D341Med (cell line): ENCODE results near the gene KIAA1210.
"Not testable (repeated sequence)": the region's sequence is repeated elsewhere in the genome, so short reads cannot be mapped to it uniquely, and the experiment has no call there.

Experiments used
- DNase-seq: peaks from one replicate; pipeline ENCODE4 v3.0.0; 2012; ENCODE audit warnings: low spot score

Gene KIAA1210

DNA sequence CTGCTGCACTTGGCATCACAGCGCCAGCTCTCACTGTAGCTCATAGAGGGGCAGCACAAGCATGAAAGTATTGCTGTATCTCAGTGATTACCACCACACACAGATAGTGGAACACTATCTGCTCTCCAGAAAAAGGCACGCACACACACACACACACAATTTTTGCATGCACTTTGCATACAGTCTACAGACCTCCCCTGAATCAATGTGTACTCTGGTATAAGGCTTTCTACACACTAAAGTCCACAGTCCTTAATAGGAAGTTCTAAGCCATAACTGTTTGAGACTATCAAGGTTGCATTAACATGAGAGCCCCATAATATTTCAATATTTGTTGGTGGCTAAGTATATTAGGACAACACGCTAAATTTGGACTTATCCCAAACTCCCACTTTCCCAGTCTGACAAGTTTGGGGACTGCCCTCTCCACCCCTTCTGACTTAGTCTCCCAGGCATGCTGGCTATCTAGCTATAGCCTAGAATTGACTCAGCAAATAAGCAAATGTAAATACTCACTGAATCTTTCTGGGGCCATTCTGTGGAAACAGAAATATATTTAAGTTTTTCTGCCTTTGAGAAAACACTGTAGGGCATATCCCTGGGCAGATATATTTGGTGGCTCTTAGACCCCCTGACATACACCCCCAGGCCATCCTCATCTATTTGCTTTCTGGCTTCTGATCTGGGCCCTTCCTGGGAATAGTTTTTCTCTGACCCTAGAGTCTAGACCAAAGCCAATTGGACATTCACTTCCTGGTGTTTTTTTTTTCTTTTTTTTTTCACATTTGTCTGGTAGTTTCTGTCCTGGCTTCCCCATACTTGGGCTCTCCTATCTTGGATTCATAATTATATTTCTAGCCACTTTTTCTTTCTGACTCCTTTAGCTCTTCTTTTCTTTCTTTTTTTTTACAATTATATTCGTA, 91.2 kb downstream of the KIAA1210 start:
- DNase-seq, result no peak

- DNase-seq, result no peak
These were observed 96.6 kb downstream of the KIAA1210 start for GRCh38 chrX:119030990-119031389.

- not testable (repeated sequence) for DNase-seq
These were observed 98.0 kb downstream of the KIAA1210 start for GRCh38 chrX:119029656-119030055.

DNA sequence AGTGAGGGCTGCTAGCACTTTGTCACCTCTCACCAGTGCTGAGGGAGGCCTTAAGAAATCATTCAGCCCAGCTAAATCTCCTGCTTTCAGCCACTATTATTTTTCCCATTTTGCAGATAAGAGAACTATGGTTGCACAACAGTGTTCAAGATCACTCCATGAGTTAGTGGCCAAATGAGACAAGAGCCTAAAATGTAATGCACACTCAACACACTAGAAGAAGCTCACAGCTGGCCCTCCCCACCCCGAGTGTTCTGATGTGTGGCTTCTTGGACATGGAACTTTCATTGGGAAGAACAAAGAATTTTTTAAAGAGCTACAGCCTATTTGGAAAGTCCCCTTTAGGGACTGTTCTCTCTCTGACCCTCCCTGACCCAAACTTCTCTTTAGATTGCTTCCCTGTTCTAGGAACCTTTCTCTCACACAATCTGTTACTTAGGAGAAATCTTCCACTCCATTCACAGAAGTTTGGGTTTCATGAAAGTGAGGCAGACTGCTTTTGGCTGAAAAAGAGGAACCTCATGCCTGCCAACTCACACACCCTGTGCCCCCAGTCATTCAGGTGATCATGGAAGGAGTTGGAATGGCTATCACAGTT, 98.8 kb downstream of the KIAA1210 start:
- no peak for DNase-seq
